Astrocyte (in vitro differentiated cells and primary cell): ENCODE data around the gene ANKRA2.

ENCODE experiments used
- EZH2 ChIP-seq: IDR thresholded peaks from 2 replicates; pipeline ENCODE4 v1.6.1; 2012; ENCODE audit warnings: mild to moderate bottlenecking, low read length, inconsistent platforms; ENCODE audit not compliant: insufficient read depth
- TF ChIP-seq, protein P1 (sequence below): IDR thresholded peaks from 2 replicates; pipeline ENCODE4 v1.5.1; 2011; ENCODE audit warnings: low read depth, mild to moderate bottlenecking, inconsistent platforms, low read length, moderate library complexity; ENCODE audit not compliant: insufficient read depth

DNA sequence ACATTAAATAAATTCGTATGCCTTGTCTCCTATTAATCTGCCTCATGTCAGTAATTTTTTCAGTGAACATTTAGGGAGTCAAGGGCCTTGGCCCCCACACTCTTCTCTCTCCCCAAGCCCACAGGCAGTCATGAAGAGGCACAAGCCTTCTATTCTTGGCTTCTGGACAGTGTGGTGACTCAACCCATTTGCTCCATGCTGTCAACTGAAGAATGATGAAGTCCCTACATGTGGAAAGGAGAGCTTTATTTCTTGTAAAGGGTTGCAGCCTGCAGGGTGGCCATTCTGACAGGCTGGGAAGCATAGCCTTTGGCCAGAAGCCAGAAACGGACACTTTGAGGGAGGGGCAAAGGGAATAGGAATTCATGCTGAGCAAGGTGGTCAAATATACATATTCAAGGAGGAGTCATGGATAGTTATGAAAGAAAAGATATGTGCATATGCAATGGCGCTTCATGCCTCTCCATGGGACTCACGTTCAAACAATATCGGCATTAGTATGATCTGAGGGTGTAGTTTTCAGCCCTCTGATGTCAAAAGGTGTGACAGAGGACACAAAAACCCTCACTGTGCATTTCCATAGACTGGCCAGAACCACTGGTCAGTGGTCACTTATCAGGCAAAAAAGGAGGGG, 31.3 kb downstream of the ANKRA2 start:
- TF ChIP-seq, protein P1, sequence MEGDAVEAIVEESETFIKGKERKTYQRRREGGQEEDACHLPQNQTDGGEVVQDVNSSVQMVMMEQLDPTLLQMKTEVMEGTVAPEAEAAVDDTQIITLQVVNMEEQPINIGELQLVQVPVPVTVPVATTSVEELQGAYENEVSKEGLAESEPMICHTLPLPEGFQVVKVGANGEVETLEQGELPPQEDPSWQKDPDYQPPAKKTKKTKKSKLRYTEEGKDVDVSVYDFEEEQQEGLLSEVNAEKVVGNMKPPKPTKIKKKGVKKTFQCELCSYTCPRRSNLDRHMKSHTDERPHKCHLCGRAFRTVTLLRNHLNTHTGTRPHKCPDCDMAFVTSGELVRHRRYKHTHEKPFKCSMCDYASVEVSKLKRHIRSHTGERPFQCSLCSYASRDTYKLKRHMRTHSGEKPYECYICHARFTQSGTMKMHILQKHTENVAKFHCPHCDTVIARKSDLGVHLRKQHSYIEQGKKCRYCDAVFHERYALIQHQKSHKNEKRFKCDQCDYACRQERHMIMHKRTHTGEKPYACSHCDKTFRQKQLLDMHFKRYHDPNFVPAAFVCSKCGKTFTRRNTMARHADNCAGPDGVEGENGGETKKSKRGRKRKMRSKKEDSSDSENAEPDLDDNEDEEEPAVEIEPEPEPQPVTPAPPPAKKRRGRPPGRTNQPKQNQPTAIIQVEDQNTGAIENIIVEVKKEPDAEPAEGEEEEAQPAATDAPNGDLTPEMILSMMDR: no peak
- TF ChIP-seq EZH2: no peak
